ENCODE data around the gene MYCBP2.

DNA sequence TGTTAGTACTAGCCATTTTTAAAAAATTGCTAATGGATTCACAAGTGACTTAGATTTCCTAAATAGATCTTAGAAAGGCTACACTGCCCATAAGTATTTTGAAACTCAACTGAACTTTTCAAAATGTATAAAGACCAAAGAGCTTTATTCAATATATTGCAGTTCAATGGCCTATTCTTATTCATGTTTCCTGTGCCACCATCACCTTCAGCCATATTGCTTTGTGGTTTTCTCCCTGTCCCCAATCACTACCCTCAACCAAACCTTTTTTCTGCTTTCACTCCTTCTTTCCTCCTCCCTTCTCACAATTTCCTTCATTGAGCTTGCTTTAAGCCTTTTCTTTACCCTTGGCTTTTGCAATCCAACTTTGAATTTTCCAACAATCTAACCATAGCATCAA is 100.9 kb downstream of the MYCBP2 start:
- TF ChIP-seq, protein P1, sequence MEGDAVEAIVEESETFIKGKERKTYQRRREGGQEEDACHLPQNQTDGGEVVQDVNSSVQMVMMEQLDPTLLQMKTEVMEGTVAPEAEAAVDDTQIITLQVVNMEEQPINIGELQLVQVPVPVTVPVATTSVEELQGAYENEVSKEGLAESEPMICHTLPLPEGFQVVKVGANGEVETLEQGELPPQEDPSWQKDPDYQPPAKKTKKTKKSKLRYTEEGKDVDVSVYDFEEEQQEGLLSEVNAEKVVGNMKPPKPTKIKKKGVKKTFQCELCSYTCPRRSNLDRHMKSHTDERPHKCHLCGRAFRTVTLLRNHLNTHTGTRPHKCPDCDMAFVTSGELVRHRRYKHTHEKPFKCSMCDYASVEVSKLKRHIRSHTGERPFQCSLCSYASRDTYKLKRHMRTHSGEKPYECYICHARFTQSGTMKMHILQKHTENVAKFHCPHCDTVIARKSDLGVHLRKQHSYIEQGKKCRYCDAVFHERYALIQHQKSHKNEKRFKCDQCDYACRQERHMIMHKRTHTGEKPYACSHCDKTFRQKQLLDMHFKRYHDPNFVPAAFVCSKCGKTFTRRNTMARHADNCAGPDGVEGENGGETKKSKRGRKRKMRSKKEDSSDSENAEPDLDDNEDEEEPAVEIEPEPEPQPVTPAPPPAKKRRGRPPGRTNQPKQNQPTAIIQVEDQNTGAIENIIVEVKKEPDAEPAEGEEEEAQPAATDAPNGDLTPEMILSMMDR (IDR thresholded peaks at IDR 0.05): no peak
- TF ChIP-seq POLR2A (IDR thresholded peaks at IDR 0.05): no peak
